G401.6 (cell line): Measurements from ENCODE around the gene CCR3.

ENCODE experiments used
- FAIRE-seq: peaks from 2 replicates; lab custom pipeline; 2012; peaks lifted over from hg19 to GRCh38; lab: Jason Lieb, UNC

The CCR3 gene

DNA sequence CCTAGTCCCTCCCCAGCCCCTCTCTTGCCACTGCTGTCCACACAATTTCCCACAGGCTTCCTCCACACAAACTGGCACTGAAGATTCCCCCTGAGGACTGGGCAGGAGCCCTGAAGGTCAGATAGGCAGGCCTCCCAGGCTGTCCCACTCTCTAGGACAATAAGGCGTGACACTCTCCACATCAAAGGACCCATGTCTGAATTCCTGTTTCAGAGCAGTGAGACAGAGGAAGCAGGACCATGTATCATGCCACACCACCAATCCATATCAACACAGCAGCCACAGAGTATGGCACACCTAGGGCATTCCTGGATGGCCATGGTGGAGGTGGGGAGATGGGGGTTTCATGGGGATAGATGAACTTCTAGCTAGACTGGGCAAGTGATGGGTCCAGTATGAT, 20.3 kb upstream of the CCR3 start:
- no peak for FAIRE-seq

DNA sequence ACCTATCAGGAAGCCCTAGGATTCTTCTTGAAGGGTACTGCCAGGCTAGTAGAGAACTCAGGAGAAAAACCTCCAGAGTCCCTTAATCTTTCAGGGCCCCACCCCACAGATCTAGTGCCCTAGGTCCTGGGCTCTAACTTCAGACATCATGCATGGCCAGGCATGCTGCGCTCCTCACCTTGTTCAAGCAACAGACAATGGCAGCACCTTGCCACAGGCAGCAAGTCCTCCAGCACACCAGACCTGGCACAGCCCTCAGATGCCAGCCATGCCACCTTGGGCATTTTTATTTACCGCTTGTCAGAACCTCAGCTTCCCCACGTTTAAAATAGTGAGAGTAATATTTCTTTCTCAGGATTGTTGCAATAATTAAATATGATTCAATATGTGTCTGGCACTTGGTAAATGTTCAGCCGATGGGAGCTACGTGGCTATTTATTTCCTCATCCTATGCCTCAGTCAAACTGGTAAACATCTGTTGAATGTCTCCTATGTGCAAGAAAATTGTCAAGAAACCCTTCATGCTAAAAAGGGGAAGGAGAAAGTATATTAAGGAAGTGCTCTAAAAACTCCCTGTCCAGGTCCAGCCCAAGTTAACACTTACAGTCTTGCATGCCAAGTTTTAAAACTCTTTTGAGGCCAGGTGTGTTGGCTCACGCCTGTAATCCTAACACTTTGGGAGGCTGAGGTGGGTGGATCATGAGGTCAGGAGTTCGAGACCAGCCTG, 19.7 kb upstream of the CCR3 start:
- FAIRE-seq, result no peak

DNA sequence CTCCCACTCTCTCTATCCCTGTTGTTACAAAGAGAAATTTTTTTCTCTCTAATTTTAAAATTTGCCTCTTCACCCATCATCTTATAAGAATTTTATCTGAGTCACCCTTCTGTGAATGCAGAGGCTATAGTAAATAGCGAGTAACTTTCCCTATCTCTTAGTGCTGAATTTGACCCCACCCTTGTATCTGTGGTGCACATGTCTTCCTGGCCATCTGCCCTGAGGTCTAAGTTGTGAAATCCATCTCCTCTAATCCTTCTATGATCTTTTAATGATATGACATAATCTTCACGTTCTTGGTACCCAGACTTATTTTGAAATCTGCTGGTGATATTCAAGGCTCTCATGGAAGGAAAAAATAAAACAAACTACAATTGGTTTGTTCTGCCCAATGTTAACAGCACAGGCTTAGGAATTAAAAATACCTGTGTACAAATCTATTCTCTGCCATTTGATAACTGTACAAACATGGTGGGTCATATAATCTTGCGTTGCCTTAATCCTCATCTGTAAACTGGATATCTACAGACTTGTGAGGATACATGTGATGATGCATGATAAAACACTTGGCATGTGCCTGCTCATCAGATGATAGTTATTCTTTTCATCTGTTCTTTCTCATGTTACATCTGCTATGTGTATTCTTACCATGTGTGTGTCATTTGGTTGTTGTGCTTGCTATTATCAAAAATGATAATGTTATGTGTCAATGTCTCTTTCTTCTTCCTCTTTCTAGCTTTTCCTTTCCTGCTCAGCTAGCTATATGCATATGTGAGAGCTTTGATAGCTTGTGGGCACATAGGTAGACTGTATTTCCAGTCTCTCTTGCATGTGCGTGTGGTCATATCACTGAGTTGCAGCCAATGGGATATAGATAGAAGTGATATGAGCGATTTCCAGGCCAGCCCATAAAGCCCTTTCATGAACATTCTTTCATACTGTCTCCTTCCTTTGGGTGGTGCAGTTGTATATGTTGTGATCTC, 13.7 kb upstream of the CCR3 start:
- FAIRE-seq, result no peak

GRCh38 chr3:46231323-46231722, 10.9 kb upstream of the CCR3 start:
- no peak for FAIRE-seq

DNA sequence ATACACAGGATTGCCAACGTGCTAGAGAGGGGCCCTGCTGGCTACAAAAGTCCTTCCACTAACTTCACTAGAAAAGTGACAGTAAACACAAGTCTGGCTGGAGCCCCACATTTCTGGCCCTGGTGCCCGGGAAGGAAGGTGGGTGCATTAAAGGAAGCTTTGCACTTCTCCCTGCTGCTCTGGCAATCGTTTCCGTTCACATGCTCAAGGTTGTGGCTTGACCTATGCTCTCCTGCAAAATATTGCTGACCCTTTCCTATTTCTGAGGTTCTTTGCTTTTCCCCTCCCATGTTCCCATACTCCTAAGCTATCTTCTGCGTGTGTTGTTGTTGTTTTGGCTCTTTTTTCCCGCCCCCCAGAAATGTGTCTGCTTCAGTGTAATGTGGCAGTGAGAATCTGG, 9.1 kb upstream of the CCR3 start:
- FAIRE-seq, result no peak

- FAIRE-seq, result no peak
These were observed 6.8 kb upstream of the CCR3 start for GRCh38 chr3:46235425-46235824.

- no peak for FAIRE-seq
These were observed 5.8 kb upstream of the CCR3 start for GRCh38 chr3:46236294-46237054.

- no peak for FAIRE-seq
These were observed 3.9 kb upstream of the CCR3 start for GRCh38 chr3:46238386-46238785.

GRCh38 chr3:46239301-46239938, 2.8 kb upstream of the CCR3 start:
- FAIRE-seq, result no peak

DNA sequence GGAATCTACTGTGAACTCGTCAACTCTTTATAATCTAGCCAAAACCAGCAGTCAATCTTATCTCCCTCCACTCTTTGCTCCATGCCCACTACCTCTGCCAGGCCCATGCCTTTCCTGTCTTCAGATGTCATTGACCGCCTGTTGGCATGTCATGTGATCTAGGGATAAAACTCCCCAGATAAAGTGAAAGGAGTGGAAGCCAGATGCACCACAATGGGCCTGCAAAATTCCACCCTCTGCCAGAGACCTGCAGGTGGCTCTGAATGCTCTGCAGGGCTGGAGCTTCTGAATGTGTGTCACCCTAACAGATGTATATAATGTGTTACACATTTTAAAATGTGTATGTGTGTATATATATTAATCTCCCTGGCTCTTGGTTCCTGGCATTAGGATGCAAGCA, 2.3 kb upstream of the CCR3 start:
- no peak for FAIRE-seq

- no peak for FAIRE-seq
These were observed 1.3 kb downstream of the CCR3 start for GRCh38 chr3:46243560-46243959.

- FAIRE-seq, result no peak
These were observed 2.9 kb downstream of the CCR3 start for GRCh38 chr3:46245146-46245545.

DNA sequence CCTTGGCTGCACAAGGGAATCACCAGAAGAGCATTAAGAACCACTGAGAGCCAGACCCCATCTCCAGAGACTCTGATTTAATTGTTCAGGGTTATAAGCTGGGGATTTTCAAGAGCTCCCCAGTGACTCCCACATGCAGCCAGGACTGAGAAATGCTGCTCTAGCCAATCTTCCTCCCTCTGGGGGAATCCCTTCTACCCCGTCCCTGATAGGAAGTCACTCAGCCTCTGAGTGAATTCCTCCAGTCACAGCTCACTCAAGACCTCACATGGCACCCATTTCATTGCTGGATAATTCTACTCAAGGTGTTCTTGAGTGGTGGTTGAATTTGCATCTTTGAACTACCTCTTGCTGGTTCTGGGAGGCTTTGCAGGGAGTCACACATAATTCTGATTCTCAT, 10.7 kb downstream of the CCR3 start:
- FAIRE-seq, result no peak

GRCh38 chr3:46258525-46258924, 16.3 kb downstream of the CCR3 start:
- no peak for FAIRE-seq

DNA sequence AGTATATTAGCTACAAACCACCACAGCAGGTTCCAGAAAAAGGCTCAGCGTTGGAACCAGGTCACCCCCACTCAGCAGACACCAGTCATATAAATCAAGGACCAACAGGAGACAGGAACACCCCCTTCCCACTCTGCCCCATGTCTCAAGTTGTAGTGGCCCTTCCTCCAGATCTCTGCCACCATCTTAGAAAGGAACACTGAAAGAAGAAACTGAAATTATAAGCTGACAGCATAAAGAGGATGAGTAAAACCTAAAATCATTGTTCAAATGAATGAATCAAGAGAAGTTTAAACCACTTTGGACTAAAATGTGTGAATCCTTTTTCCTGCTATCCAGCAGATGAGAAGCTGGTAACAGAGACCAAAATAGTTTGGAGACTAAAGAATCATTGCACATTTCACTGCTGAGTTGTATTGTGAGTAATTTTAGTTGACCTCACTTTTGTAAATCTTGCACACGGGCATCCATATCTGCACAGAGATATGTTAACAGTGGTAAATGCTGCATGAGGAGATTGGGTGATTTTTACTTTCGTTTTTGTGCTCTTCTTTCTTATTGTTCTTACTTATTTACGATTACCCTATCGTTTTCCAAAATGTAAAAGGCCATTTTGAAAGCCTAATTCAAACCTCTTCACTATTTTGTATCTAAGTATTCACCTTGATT, 19.8 kb downstream of the CCR3 start:
- FAIRE-seq, result no peak

- FAIRE-seq, result no peak
These were observed 21.7 kb downstream of the CCR3 start for GRCh38 chr3:46264002-46264401.

GRCh38 chr3:46266598-46266997, 24.3 kb downstream of the CCR3 start:
- FAIRE-seq, result no peak

DNA sequence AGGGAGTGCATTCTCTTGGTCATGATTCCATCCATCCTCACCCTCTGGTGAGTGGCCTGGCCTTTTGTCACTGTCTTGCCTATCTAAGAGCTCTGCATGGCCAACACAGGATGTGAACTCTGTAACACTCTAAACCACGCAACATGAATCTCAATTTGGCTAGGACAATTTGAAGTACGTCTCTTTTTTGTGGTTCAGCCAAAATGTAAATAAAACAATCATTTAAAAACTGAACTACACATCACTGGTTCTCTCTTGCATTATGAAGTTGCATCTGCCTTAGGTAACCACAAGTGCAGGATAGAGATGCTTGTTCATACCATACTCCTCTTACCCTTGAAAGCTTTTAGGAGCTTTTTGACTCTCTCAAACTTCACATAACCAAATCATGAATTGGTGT, 27.3 kb downstream of the CCR3 start:
- FAIRE-seq, result no peak

GRCh38 chr3:46270474-46270873, 28.2 kb downstream of the CCR3 start:
- FAIRE-seq, result no peak

- no peak for FAIRE-seq
These were observed 29.0 kb downstream of the CCR3 start for GRCh38 chr3:46271209-46271745.

- FAIRE-seq, result no peak
These were observed 29.8 kb downstream of the CCR3 start for GRCh38 chr3:46272028-46272451.
